Small intestine (tissue), 7 donors: ENCODE results near the gene MYCN. TPM values are rescaled to one million over a fixed set of nuclear protein-coding genes. Genes with fewer than 3 reads are reported as not detected.
"Not testable (repeated sequence)": the region's sequence is repeated elsewhere in the genome, so short reads cannot be mapped to it uniquely, and the experiment has no call there.

Experiments
- DNase-seq, 2 donors: peaks; one replicate each; pipeline versions ENCODE4 v3.0.0 to v3.0.0-alpha.2; 2013
- FAIRE-seq: peaks from 2 replicates; lab custom pipeline; 2012; peaks lifted over from hg19 to GRCh38; lab: Jason Lieb, UNC
- H3K27ac ChIP-seq, 3 donors: one replicate each; pipeline ENCODE4 v1.5.1; 2013; ENCODE audit warnings: low read length in 2 of 3, mild to moderate bottlenecking in 2 of 3, control low read depth in 1 of 3, inconsistent platforms in 1 of 3, low read depth in 1 of 3, moderate library complexity in 1 of 3
- H3K27me3 ChIP-seq, 3 donors: one replicate each; pipeline ENCODE4 v1.6.1; 2013; ENCODE audit warnings: low read length in 3 of 3, inconsistent platforms in 1 of 3; ENCODE audit not compliant: control insufficient read depth in 3 of 3, insufficient read depth in 3 of 3
- H3K36me3 ChIP-seq, 3 donors: one replicate each; pipeline ENCODE4 v1.6.1; 2013; ENCODE audit warnings: low read length in 3 of 3, inconsistent platforms in 1 of 3, low read depth in 1 of 3, mild to moderate bottlenecking in 1 of 3, moderate library complexity in 1 of 3; ENCODE audit not compliant: control insufficient read depth in 3 of 3, insufficient read depth in 2 of 3
- H3K4me1 ChIP-seq, 3 donors: one replicate each; pipeline ENCODE4 v1.6.1; 2013; ENCODE audit warnings: low read length in 2 of 3, inconsistent platforms in 1 of 3, low read depth in 1 of 3, mild to moderate bottlenecking in 1 of 3, moderate library complexity in 1 of 3; ENCODE audit not compliant: control insufficient read depth in 3 of 3, insufficient read depth in 2 of 3
- H3K4me3 ChIP-seq, 3 donors: one replicate each; pipeline ENCODE4 v1.5.1; 2013; ENCODE audit warnings: low read length in 3 of 3, control low read depth in 1 of 3, inconsistent platforms in 1 of 3, low read depth in 1 of 3, mild to moderate bottlenecking in 1 of 3, moderate library complexity in 1 of 3
- H3K9me3 ChIP-seq, 2 donors: one replicate each; pipeline ENCODE4 v1.6.1; 2013; ENCODE audit warnings: low read depth in 1 of 2, low read length in 1 of 2; ENCODE audit not compliant: control insufficient read depth in 2 of 2, insufficient read depth in 1 of 2
- WGBS, 3 donors: extraction: QIAGEN DNeasy Blood & Tissue Kit; methylation state at CpG; one replicate each; pipeline ENCODE4 v1.1.7; 2013; 5-methylcytosine and 5-hydroxymethylcytosine counted together
- polyA plus RNA-seq, 4 donors: library from polyadenylated mRNA; stranded (reverse) in 3 of 4; unstranded in 1 of 4; fragments of 200-250 nt in 3 of 4; fragments of 120-200 nt in 1 of 4; gene quantifications; one replicate each; pipeline versions ENCODE4 v1.2.1 to v1.2.3, GENCODE V29; 2013
- donor health status: healthy with polysubstance abuse.
- donor health status: control.
- donor health status: control.
- donor health status: Bipolar disorder and iron deficiency.
- donor health status: healthy.

The MYCN gene
- polyA plus RNA-seq, 4 donors: 1.1 to 16.4 (median 2.3) TPM

GRCh38 chr2:15912203-15912602, 28.1 kb upstream of the MYCN start:
- Histone ChIP-seq H3K27ac (no peak overlapping the region), H3K36me3 (no peaks in the 10 kb centered on the region), H3K9me3 (no peaks in the 10 kb centered on the region), H3K4me3 (no peak overlapping the region), H3K27me3 (no peaks in the 10 kb centered on the region), H3K4me1 (no peaks in the 10 kb centered on the region)
- FAIRE-seq: no peak
- WGBS, 3 donors: 43 to 59% (median 54%) methylated on average over 10 of the region's 10 CpGs
- no peak for DNase-seq

GRCh38 chr2:15913146-15913545, 27.2 kb upstream of the MYCN start:
- Histone ChIP-seq H3K36me3 (no peaks in the 10 kb centered on the region), H3K27ac (no peak overlapping the region), H3K9me3 (no peaks in the 10 kb centered on the region), H3K27me3 (no peaks in the 10 kb centered on the region), H3K4me1 (no peaks in the 10 kb centered on the region), H3K4me3 (no peak overlapping the region)
- 81 to 89% (median 85%) methylated on average over 9 of the region's 9 CpGs for WGBS, 3 donors
- no peak for DNase-seq
- no peak for FAIRE-seq

GRCh38 chr2:15914596-15915385, 25.6 kb upstream of the MYCN start:
- WGBS, 3 donors: 59 to 76% (median 74%) methylated on average over 10 of the region's 10 CpGs
- Histone ChIP-seq H3K27me3 (no peaks in the 10 kb centered on the region), H3K27ac (no peak overlapping the region), H3K36me3 (no peaks in the 10 kb centered on the region), H3K4me3 (no peak overlapping the region), H3K9me3 (no peaks in the 10 kb centered on the region), H3K4me1 (no peaks in the 10 kb centered on the region)
- FAIRE-seq (no peak), DNase-seq (no peak)

GRCh38 chr2:15915546-15915945, 24.8 kb upstream of the MYCN start:
- H3K4me1 ChIP-seq, H3K27ac ChIP-seq, DNase-seq, H3K9me3 ChIP-seq, H3K4me3 ChIP-seq, H3K27me3 ChIP-seq, H3K36me3 ChIP-seq, FAIRE-seq: not testable (repeated sequence)
- WGBS, 3 donors: 68 to 80% (median 69%) methylated on average over 4 of the region's 4 CpGs

DNA sequence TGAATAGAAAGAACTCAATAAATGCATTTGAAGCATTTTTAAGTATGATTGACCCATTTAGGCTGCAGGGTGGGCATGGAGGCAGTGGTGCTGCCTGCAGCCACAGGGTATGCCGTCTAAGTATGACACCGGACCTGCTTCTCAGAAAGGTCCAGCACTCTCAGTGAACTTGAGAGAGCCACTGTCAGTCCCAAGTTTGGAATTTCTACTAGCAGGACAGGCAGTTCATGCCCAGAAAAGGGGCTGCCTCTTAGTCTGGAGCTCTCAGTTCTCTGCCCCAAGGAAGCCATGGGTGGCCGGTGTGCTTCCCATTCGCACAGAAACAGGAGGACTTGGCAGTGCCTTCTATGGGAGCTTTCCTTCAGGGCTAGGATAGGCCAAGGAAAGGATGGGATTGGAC, 24.0 kb upstream of the MYCN start:
- WGBS, 3 donors: 93 to 98% (median 95%) methylated on average over 4 of the region's 4 CpGs
- Histone ChIP-seq H3K27me3 (no peaks in the 10 kb centered on the region), H3K9me3 (no peaks in the 10 kb centered on the region), H3K4me3 (no peak overlapping the region), H3K4me1 (no peaks in the 10 kb centered on the region), H3K27ac (no peak overlapping the region), H3K36me3 (no peaks in the 10 kb centered on the region)
- no peak for DNase-seq
- FAIRE-seq: no peak

DNA sequence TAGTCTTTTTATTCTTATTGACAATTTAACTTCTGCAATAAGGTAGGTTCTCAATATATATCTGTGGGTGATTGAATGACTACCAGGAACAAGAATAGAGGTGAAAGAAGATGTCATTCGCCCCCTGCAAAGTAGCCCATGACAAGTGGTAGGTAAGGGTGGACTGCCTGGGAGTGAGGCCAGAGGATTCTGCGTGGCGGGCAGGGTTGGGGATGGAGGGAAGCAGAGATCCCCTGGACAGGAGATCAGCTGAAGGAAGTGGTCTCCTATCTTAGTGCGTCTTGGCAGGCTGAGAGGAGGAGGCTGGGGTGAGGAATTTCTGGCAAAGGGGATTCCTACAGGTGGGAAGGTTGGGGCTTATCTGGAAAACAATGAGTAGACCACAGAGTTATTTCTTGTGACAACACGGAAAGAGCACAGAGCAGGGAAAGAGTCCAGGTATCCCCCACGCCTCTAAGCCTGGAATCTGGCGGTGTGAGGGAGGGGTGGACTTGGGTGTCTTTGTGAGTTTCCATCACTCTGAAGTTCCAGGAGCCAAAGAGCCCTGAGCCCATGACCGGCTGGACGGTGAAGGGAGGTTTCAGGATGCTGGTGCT, 21.5 kb upstream of the MYCN start:
- no peak overlapping the region for H3K4me3 ChIP-seq
- no peaks in the 10 kb centered on the region for H3K36me3 ChIP-seq
- 73 to 84% (median 79%) methylated on average over 9 of the region's 9 CpGs for WGBS, 3 donors
- no peak overlapping the region for H3K27ac ChIP-seq
- no peaks in the 10 kb centered on the region for H3K27me3 ChIP-seq
- H3K4me1 ChIP-seq: no peaks in the 10 kb centered on the region
- FAIRE-seq (no peak), DNase-seq (no peak)
- no peaks in the 10 kb centered on the region for H3K9me3 ChIP-seq

DNA sequence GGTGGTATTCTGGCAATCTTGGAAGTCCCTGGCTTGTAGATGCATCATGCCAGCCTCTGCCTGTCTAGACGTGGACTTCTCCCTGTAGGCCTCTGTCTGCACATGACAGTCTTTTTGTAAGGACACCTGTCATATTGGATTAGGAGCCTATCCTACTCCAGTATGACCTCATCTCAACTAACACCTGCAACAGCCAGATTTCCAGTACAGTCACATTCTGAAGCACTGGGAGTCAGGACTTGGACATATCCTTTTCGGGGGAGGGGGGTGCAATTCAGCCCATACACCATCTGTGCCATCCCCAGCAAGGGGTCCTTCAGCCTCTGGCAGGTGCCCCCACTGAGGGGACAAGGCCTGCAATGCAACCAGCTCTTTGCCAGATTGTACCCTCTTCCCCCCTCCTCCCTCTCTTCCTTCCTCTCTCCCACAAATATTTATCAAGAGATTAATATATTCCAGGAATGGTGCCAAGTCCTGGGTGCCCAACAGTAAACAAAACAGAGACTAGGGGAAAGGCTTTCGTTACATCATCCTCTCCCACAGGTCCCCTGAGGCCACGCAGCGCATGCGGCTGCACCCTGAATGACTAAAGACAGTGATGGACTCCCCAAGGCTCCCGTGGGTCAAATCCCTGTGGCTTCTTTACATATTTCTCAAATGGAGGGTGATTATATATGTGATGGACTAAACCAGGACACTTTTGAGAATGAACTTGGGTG, 20.5 kb upstream of the MYCN start:
- H3K36me3 ChIP-seq: no peaks in the 10 kb centered on the region
- no peak overlapping the region for H3K4me3 ChIP-seq
- no peaks in the 10 kb centered on the region for H3K9me3 ChIP-seq
- H3K27me3 ChIP-seq: no peaks in the 10 kb centered on the region
- 36 to 42% (median 37%) methylated on average over 7 of the region's 7 CpGs for WGBS, 3 donors
- FAIRE-seq (no peak), DNase-seq (no peak)
- H3K4me1 ChIP-seq: no peaks in the 10 kb centered on the region
- H3K27ac ChIP-seq: no peak overlapping the region

DNA sequence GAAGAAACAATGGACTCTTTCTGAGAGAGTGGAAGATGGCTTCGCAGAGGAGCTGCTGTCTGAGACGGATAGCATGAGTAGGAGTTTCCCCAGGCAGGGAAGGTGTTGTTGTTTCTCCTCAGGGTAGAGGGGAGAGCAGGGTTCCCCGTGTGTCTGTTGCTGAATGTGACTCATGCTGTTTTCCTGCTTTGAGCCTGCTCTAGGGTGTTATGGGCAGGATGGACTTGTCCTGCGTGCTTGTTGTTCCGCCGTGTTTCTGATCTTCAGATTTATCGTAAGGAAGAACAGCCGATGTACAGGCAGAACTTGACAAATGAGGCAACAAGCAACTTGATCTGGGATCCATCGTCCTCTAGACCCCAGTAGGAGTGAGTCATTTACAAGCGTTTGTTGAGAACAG, 19.7 kb upstream of the MYCN start:
- no peaks in the 10 kb centered on the region for H3K9me3 ChIP-seq
- H3K4me1 ChIP-seq: no peaks in the 10 kb centered on the region
- 73 to 77% (median 76%) methylated on average over 10 of the region's 10 CpGs for WGBS, 3 donors
- no peak overlapping the region for H3K4me3 ChIP-seq
- FAIRE-seq (no peak), DNase-seq (no peak)
- no peaks in the 10 kb centered on the region for H3K27me3 ChIP-seq
- H3K36me3 ChIP-seq: no peaks in the 10 kb centered on the region
- H3K27ac ChIP-seq: no peak overlapping the region
